Sigmoid colon (tissue), 7 donors: ENCODE measurements around the gene ADSS1. TPM values are rescaled to one million over a fixed set of nuclear protein-coding genes. Genes with fewer than 3 reads are reported as not detected.

ENCODE experiments used
- DNase-seq: peaks from one replicate; pipeline ENCODE4 v3.0.0-alpha.2; 2019
- H3K27ac ChIP-seq, 4 donors: fragments of 200-600 bp; sonication (generic); one replicate each; pipeline ENCODE4 v1.5.1; 2016 to 2019; ENCODE audit warnings: mild to moderate bottlenecking in 1 of 4
- H3K27me3 ChIP-seq, 3 donors: fragments of 200-600 bp; sonication (generic); one replicate each; pipeline ENCODE4 v1.5.1; 2019; ENCODE audit warnings: mild to moderate bottlenecking in 1 of 3
- H3K36me3 ChIP-seq, 4 donors: fragments of 200-600 bp; sonication (generic); one replicate each; pipeline ENCODE4 v1.5.1; 2016 to 2019
- H3K4me1 ChIP-seq, 4 donors: fragments of 200-600 bp; sonication (generic); one replicate each; pipeline ENCODE4 v1.5.1; 2017 to 2019
- H3K4me3 ChIP-seq, 4 donors: fragments of 200-600 bp; sonication (generic); one replicate each; pipeline ENCODE4 v1.5.1; 2017 to 2019; ENCODE audit warnings: mild to moderate bottlenecking in 2 of 4, moderate library complexity in 1 of 4
- H3K9me3 ChIP-seq, 4 donors: fragments of 200-600 bp in 3 of 4; sonication (generic) in 3 of 4; one replicate each; pipeline versions ENCODE4 v1.5.1 to v1.6.1; 2013 to 2019
- CTCF ChIP-seq, 4 experiments: fragments of 450-650 bp in 3 of 4; fragments of 200-600 bp in 1 of 4; IDR thresholded peaks; one replicate each; pipeline ENCODE4 v1.5.1; 2016 to 2019; ENCODE audit warnings: antibody characterized with exemption in 4 of 4, mild to moderate bottlenecking in 3 of 4, moderate library complexity in 2 of 4
- EP300 ChIP-seq, 4 donors: sonication (generic); formaldehyde crosslinking; IDR thresholded peaks; one replicate each; pipeline ENCODE4 v1.6.1; 2017; ENCODE audit warnings: antibody characterized with exemption in 4 of 4
- POLR2A ChIP-seq, 2 donors: fragments of 450-650 bp; IDR thresholded peaks; one replicate each; pipeline ENCODE4 v1.6.1; 2016; ENCODE audit warnings: antibody characterized with exemption in 2 of 2, mild to moderate bottlenecking in 2 of 2, moderate library complexity in 2 of 2
- POLR2AphosphoS5 ChIP-seq, 4 donors: sonication (generic); formaldehyde crosslinking; IDR thresholded peaks; one replicate each; pipeline ENCODE4 v1.6.1; 2017; ENCODE audit warnings: antibody characterized with exemption in 4 of 4
- WGBS, 2 donors: extraction: QIAGEN DNeasy Blood & Tissue Kit; methylation state at CpG; one replicate each; pipeline ENCODE4 v1.1.7; 2013; 5-methylcytosine and 5-hydroxymethylcytosine counted together
- intact Hi-C: fragments of 100-400 bp; cut with DNase I; formaldehyde crosslinking; loops from one replicate; pipeline ENCODE4 v1.15.1; 2023
- polyA plus RNA-seq, 3 donors: library from polyadenylated mRNA; stranded (reverse); fragments of 200-250 nt; gene quantifications; one replicate each; pipeline ENCODE4 v1.2.3, GENCODE V29; 2013
- total RNA-seq, 4 donors: library from RNA; depleted of rRNA; stranded (reverse); fragments of >200 nt; gene quantifications; one replicate each; pipeline ENCODE4 v1.1.0, GENCODE V29; 2016
- donor health status: healthy with polysubstance abuse.
- donor health status: Bipolar disorder and iron deficiency.
- donor health status: healthy.

Gene ADSS1
- total and polyA plus RNA-seq, 7 donors, result 2.0 to 10.2 (median 5.3) TPM

- no peak for DNase-seq
- Histone ChIP-seq H3K9me3 (no peaks in the 10 kb centered on the region), H3K27ac (no peak overlapping the region), H3K27me3 (no peaks in the 10 kb centered on the region), H3K36me3 (no peaks in the 10 kb centered on the region), H3K4me3 (no peak overlapping the region), H3K4me1 (peaks cover 0 to 14% (median 8%) of the 10 kb centered on the region in 4 donors)
- WGBS, 2 donors, result 90 to 94% methylated on average over 23 of the region's 23 CpGs
- TF ChIP-seq POLR2AphosphoS5 (IDR thresholded peaks at IDR 0.05) (no peak), EP300 (IDR thresholded peaks at IDR 0.05) (no peak), CTCF (IDR thresholded peaks at IDR 0.05) (no peak), POLR2A (IDR thresholded peaks at IDR 0.05) (no peak)
- intact Hi-C loops, result no loop called here
Measured at GRCh38 chr14:104741803-104742251, 17.8 kb downstream of the ADSS1 start.

DNA sequence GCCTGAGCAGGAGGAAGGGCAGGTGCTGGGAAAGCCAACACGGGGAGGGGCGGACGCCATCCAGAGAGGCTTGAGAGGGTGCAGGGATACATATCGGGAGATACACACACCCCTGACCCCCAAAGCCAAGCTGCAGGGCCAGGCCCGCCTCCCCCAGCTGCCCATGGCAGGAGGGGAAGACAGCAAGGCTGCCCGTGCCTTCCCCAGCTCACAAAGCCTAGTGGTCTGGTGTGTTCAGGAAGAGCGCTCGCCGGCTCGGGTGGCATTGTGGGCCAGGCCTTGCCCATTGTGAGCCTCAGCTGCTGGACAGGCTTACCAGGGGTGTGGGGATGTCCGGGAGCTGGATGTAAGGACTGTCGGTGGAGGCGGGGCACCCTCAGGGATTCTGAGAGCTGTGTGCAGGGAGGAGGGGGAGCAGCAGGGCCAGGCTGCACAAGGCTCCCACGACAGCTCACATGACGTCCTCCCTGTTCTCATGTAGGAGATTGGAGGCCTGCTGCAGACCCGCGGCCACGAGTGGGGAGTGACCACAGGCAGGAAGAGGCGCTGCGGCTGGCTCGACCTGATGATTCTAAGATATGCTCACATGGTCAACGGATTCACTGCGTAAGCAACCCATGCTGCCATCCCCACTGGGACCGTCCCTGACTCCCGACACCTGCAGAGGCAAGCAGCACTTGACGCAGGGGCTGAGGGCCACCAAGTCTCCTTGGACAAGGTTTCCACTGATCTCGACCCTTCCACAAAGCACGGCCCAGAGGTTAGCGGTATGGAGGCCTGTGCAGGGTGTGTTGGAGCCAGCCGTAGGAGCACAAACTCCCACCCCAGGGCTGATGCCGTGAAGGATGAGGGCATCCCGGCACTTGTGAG lies 18.8 kb downstream of the ADSS1 start:
- intact Hi-C loops, result no loop called here
- Histone ChIP-seq H3K9me3 (no peaks in the 10 kb centered on the region), H3K27ac (no peak overlapping the region), H3K4me1 (peaks cover 0 to 23% (median 13%) of the 10 kb centered on the region in 4 donors), H3K4me3 (no peak overlapping the region), H3K27me3 (no peaks in the 10 kb centered on the region), H3K36me3 (no peaks in the 10 kb centered on the region)
- TF ChIP-seq POLR2A (IDR thresholded peaks at IDR 0.05) (no peak), CTCF (IDR thresholded peaks at IDR 0.05) (no peak), POLR2AphosphoS5 (IDR thresholded peaks at IDR 0.05) (no peak), EP300 (IDR thresholded peaks at IDR 0.05) (no peak)
- 92% methylated on average over 32 of the region's 32 CpGs for WGBS, 2 donors
- no peak for DNase-seq

DNA sequence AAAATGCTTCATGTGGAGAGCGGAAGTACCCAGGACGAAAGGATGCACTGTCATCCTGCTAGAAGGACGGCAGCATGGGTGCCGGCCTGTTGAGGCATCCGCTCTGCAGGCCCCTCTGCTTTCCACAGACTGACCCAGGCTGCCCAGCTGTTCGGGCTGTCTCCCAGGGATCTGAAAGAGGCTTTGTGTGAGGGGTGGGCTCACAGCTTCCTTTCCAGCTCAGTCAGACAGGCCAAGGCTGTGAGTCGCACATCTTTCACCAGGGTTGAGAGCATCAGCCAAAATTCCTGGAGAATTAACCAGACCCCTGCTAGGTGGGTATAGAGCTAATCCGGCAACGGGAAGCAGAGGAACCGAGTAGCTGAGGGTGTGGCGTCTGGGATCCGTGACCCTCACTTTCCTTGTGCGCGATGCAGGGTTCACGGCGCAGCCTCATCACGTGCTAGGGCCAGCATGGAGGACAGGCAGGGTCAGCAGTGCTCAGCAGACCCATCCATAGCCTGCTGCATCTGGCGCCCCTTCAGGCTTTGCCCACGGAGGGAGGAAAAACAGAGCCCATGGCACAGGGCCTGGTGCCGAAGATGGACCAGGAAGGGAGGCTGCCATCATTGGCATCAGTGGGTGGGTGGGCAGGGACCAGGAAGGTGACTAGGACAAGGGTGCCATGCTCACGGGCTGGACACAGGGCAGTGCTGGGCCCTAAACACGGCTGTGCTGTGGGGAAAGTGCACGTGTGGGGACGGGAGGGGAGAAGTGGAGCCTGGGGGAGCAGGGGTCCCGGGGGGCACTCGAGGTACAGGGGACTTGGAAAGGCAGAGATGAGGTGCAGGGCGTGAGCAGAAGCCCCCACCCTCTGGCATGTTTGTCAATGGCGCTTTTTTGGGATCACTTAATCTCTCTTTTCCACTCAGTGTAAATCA lies 19.7 kb downstream of the ADSS1 start:
- no peak for DNase-seq
- Histone ChIP-seq H3K27ac (no peak overlapping the region), H3K36me3 (no peaks in the 10 kb centered on the region), H3K4me1 (peaks cover 0 to 32% (median 17%) of the 10 kb centered on the region in 4 donors), H3K4me3 (no peak overlapping the region), H3K9me3 (no peaks in the 10 kb centered on the region), H3K27me3 (no peaks in the 10 kb centered on the region)
- intact Hi-C loops, result no loop called here
- WGBS, 2 donors, result 88 to 92% methylated on average over 28 of the region's 28 CpGs
- TF ChIP-seq POLR2AphosphoS5 (IDR thresholded peaks at IDR 0.05) (no peak), EP300 (IDR thresholded peaks at IDR 0.05) (no peak), CTCF (IDR thresholded peaks at IDR 0.05) (no peak), POLR2A (IDR thresholded peaks at IDR 0.05) (no peak)

DNA sequence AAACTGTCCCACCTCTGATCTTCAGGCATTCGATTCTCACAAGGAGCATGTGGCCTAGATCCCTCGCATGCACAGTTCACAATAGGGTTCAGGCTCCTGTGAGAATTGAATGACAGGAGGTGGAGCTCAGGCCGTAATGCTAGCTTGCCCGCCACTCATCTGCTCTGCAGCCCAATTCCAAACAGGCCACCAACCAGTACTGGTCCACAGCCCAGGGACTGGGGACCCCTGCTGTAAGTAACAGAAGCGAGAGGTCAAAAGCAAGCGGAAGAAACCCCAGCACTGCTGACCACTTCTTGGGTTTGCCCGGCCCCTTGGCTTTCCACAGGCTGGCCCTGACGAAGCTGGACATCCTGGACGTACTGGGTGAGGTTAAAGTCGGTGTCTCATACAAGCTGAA lies 20.5 kb downstream of the ADSS1 start:
- intact Hi-C loops, result no loop called here
- peaks cover 0 to 32% (median 17%) of the 10 kb centered on the region in 4 donors for H3K4me1 ChIP-seq
- TF ChIP-seq EP300 (IDR thresholded peaks at IDR 0.05) (no peak), POLR2A (IDR thresholded peaks at IDR 0.05) (no peak), CTCF (IDR thresholded peaks at IDR 0.05) (no peak), POLR2AphosphoS5 (IDR thresholded peaks at IDR 0.05) (no peak)
- H3K4me3 ChIP-seq, result no peak overlapping the region
- no peaks in the 10 kb centered on the region for H3K36me3 ChIP-seq
- no peaks in the 10 kb centered on the region for H3K27me3 ChIP-seq
- WGBS, 2 donors, result 95% methylated on average over 10 of the region's 10 CpGs
- H3K9me3 ChIP-seq, result no peaks in the 10 kb centered on the region
- DNase-seq, result no peak
- no peak overlapping the region for H3K27ac ChIP-seq
